Smooth muscle cell (in vitro differentiated cells): ENCODE results near the gene PLD1. TPM values are rescaled to one million over a fixed set of nuclear protein-coding genes. Genes with fewer than 3 reads are reported as not detected.

Experiments
- DNase-seq: peaks from one replicate; lab custom pipeline; 2025; ENCODE audit not compliant: unreplicated experiment; lab: John Stamatoyannopoulos, UW
- H2AFZ ChIP-seq: fragments of 200-600 bp; sonication (generic); 2 replicates; pipeline ENCODE4 v1.6.0; 2016; ENCODE audit warnings: antibody characterized with exemption, low read depth, mild to moderate bottlenecking
- H3F3A ChIP-seq: fragments of 200-600 bp; sonication (generic); 2 replicates; pipeline ENCODE4 v1.6.0; 2017; ENCODE audit warnings: antibody characterized with exemption, low read depth
- H3K27ac ChIP-seq: fragments of 200-600 bp; sonication (generic); 2 replicates; pipeline ENCODE4 v1.5.1; 2016; ENCODE audit warnings: low read depth, mild to moderate bottlenecking
- H3K27me3 ChIP-seq: fragments of 200-600 bp; sonication (generic); 2 replicates; pipeline ENCODE4 v1.6.1; 2016; ENCODE audit warnings: low read depth, mild to moderate bottlenecking
- H3K36me3 ChIP-seq: fragments of 200-600 bp; sonication (generic); 2 replicates; pipeline ENCODE4 v1.5.1; 2016; ENCODE audit warnings: low read depth
- H3K4me1 ChIP-seq: fragments of 200-600 bp; sonication (generic); 2 replicates; pipeline ENCODE4 v1.5.1; 2016; ENCODE audit warnings: low read depth
- H3K4me2 ChIP-seq: fragments of 200-600 bp; sonication (generic); 2 replicates; pipeline ENCODE4 v1.6.0; 2016; ENCODE audit warnings: mild to moderate bottlenecking
- H3K4me3 ChIP-seq: fragments of 200-600 bp; sonication (generic); 2 replicates; pipeline ENCODE4 v1.5.1; 2016; ENCODE audit warnings: mild to moderate bottlenecking
- H3K79me2 ChIP-seq: fragments of 200-600 bp; sonication (generic); 2 replicates; pipeline ENCODE4 v1.6.0; 2016; ENCODE audit warnings: low read depth, mild to moderate bottlenecking
- H3K9ac ChIP-seq: fragments of 200-600 bp; sonication (generic); 2 replicates; pipeline ENCODE4 v1.6.0; 2016; ENCODE audit warnings: low read depth
- H3K9me3 ChIP-seq: fragments of 200-600 bp; sonication (generic); replicated peaks from 2 replicates; pipeline ENCODE4 v1.5.1; 2016; ENCODE audit warnings: low read depth
- H4K20me1 ChIP-seq: fragments of 200-600 bp; sonication (generic); 2 replicates; pipeline ENCODE4 v1.6.0; 2016; ENCODE audit warnings: low read depth
- CTCF ChIP-seq: fragments of 200-600 bp; sonication (generic); IDR thresholded peaks from 2 replicates; pipeline ENCODE4 v1.5.1; 2017; ENCODE audit warnings: borderline replicate concordance, mild to moderate bottlenecking, antibody characterized with exemption; ENCODE audit not compliant: insufficient read depth, poor library complexity, severe bottlenecking
- WGBS: methylation state at CpG from one replicate; pipeline ENCODE4 v1.1.7; 2016; ENCODE audit warnings: low lambda C conversion rate; 5-methylcytosine and 5-hydroxymethylcytosine counted together
- polyA plus RNA-seq: library from polyadenylated mRNA; unstranded; fragments of >200 nt; fragmentation: Nextera tagmentation; extraction: Ambion mirVana; gene quantifications from 2 replicates; pipeline ENCODE4 v1.2.1, GENCODE V29; 2016
- total RNA-seq: library from RNA; depleted of rRNA; stranded (reverse); fragments of >200 nt; gene quantifications from 2 replicates; pipeline ENCODE4 v1.2.3, GENCODE V29; 2014

PLD1 gene
- total and polyA plus RNA-seq, 2 experiments from 2014 or later: 15.2 to 36.1 TPM

GRCh38 chr3:171849617-171850319, 39.5 kb upstream of the PLD1 start:
- no peaks in the 10 kb centered on the region for H3K36me3 ChIP-seq
- no peaks in the 10 kb centered on the region for H3K27me3 ChIP-seq
- H3K9ac ChIP-seq: no peak overlapping the region
- H2AFZ ChIP-seq: peak overlapping the region; percentile 73
- H3F3A ChIP-seq: peaks cover 18% of the 10 kb centered on the region
- peaks cover 5% of the 10 kb centered on the region for H3K9me3 ChIP-seq
- no peaks in the 10 kb centered on the region for H3K79me2 ChIP-seq
- WGBS: 80% methylated on average over 6 of the region's 6 CpGs
- H3K4me2 ChIP-seq: peak overlapping the region; percentile 42
- TF ChIP-seq CTCF: no peak
- H4K20me1 ChIP-seq: no peaks in the 10 kb centered on the region
- peaks cover 8% of the 10 kb centered on the region for H3K4me1 ChIP-seq
- peak overlapping the region; percentile 79 for H3K27ac ChIP-seq
- no peak overlapping the region for H3K4me3 ChIP-seq
- DNase-seq: no peak

GRCh38 chr3:171847595-171848259, 37.4 kb upstream of the PLD1 start:
- 66% methylated on average over 3 of the region's 3 CpGs for WGBS
- no peaks in the 10 kb centered on the region for H3K9me3 ChIP-seq
- TF ChIP-seq CTCF: no peak

DNA sequence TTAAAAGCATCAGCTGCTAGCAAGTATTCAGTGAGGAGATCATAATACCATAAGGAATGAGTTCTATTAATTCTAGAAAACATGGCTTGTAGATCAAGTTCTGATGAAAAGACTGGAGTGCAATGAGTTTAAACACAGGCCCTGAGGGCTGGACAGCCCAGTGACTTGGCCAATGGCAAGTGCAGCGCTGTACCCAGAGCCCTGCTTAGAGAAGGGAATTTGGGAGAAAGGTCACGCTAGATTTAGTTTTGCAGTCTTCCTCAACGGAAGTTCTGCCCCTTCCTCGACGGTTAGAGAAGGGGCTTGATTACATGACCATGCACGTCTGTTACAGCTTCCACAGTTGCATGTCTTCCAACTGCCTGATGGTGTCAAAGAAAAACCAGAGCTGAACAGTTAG, 36.9 kb upstream of the PLD1 start:
- Histone ChIP-seq H3K9ac (no peak overlapping the region), H2AFZ (no peak overlapping the region), H3K79me2 (no peaks in the 10 kb centered on the region), H3F3A (peaks cover 23% of the 10 kb centered on the region), H3K27ac (peak overlapping the region; percentile 60), H3K4me3 (no peak overlapping the region), H3K4me2 (peak overlapping the region; percentile 46), H3K36me3 (no peaks in the 10 kb centered on the region), H3K9me3 (no peaks in the 10 kb centered on the region), H4K20me1 (no peaks in the 10 kb centered on the region), H3K4me1 (peaks cover 25% of the 10 kb centered on the region), H3K27me3 (no peaks in the 10 kb centered on the region)
- no peak for TF ChIP-seq CTCF
- 81% methylated on average over 6 of the region's 6 CpGs for WGBS
- DNase-seq: no peak

More at GRCh38 chr3:171847595-171848259, 37.4 kb upstream of the PLD1 start:
- Histone ChIP-seq H4K20me1 (no peaks in the 10 kb centered on the region), H3K9ac (no peak overlapping the region), H3K4me1 (peaks cover 19% of the 10 kb centered on the region), H3K27ac (no peak overlapping the region), H3K4me2 (no peak overlapping the region), H3K4me3 (no peak overlapping the region), H3F3A (peaks cover 20% of the 10 kb centered on the region), H3K36me3 (no peaks in the 10 kb centered on the region), H3K79me2 (no peaks in the 10 kb centered on the region), H2AFZ (no peak overlapping the region), H3K27me3 (no peaks in the 10 kb centered on the region)
- no peak for DNase-seq
